ENCODE results near the gene GCNT2. TPM values are rescaled to one million over a fixed set of nuclear protein-coding genes. Genes with fewer than 3 reads are reported as not detected.

Gene GCNT2
- total RNA-seq, 1 experiment from 2014 or later, result 18.3 TPM

DNA sequence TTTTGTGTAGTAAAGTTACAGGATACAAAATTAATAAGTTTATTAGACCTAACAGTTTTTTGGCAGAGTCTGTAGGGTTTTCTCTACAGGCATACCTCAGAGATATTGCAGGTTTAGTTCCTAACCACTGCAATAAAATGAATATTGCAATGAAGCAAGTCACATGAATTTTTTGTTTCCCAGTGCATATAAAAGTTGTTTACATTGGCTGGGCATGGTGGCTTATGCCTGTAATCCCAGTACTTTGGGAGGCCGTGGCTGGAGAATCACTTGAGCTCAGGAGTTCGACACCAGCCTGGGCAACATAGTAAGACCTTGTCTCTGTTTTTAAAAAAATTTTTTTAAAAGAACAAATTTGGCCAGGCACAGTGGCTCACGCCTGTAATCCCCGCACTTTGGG lies 157.3 kb downstream of the GCNT2 start:
- H3K4me3 ChIP-seq (ENCODE audit: low read length), result no peak overlapping the region
- POLR2A ChIA-PET (ENCODE audit: unreplicated experiment), result no interaction called here
- ATAC-seq (no peak), DNase-seq (no peak)
- intact Hi-C loops (cut with micrococcal nuclease), result no loop called here
- no peaks in the 10 kb centered on the region for H3K9me3 ChIP-seq (ENCODE audit: low read length)
- no peaks in the 10 kb centered on the region for H3K79me2 ChIP-seq (ENCODE audit: low read length)
- no peaks in the 10 kb centered on the region for H3K27me3 ChIP-seq (ENCODE audit: low read length)
- no peaks in the 10 kb centered on the region for H3K4me1 ChIP-seq (ENCODE audit: insufficient read depth, low read length)
- H3K27ac ChIP-seq (ENCODE audit: low read length), result no peak overlapping the region
- no peaks in the 10 kb centered on the region for H3K9me2 ChIP-seq (replicated peaks; ENCODE audit: low read length)
- BruUV-seq (replicated peaks), result no TSS peak
- CTCF ChIA-PET, result no interaction called here
- H3F3A ChIP-seq (ENCODE audit: low read length, unreplicated experiment), result no peaks in the 10 kb centered on the region
- H3K9ac ChIP-seq (ENCODE audit: low read length), result no peak overlapping the region
- H4K20me1 ChIP-seq (ENCODE audit: low read length), result no peaks in the 10 kb centered on the region
- no peak overlapping the region for H2AFZ ChIP-seq (ENCODE audit: low read length)
- TF ChIP-seq EZH2phosphoT487 (IDR thresholded peaks at IDR 0.05; ENCODE audit: borderline replicate concordance, low read length), result no peak
- TF ChIP-seq, protein P1, sequence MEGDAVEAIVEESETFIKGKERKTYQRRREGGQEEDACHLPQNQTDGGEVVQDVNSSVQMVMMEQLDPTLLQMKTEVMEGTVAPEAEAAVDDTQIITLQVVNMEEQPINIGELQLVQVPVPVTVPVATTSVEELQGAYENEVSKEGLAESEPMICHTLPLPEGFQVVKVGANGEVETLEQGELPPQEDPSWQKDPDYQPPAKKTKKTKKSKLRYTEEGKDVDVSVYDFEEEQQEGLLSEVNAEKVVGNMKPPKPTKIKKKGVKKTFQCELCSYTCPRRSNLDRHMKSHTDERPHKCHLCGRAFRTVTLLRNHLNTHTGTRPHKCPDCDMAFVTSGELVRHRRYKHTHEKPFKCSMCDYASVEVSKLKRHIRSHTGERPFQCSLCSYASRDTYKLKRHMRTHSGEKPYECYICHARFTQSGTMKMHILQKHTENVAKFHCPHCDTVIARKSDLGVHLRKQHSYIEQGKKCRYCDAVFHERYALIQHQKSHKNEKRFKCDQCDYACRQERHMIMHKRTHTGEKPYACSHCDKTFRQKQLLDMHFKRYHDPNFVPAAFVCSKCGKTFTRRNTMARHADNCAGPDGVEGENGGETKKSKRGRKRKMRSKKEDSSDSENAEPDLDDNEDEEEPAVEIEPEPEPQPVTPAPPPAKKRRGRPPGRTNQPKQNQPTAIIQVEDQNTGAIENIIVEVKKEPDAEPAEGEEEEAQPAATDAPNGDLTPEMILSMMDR (conservative IDR thresholded peaks at IDR 0.05; ENCODE audit: low read depth, low read length), result no peak
- no peak for TF ChIP-seq EZH2 (IDR thresholded peaks at IDR 0.05; ENCODE audit: low read length, unreplicated experiment)
- H3K4me2 ChIP-seq (ENCODE audit: low read length), result no peak overlapping the region
- H3K36me3 ChIP-seq (ENCODE audit: low read depth, low read length), result no peaks in the 10 kb centered on the region

Other genes starting within 250 kb of the GCNT2 start
- gene TFAP2A, start 106.3 kb upstream of the GCNT2 start, total RNA-seq (2014; rRNA removed), result 29.4 and 35.5 TPM in 2 replicates
- 0.80 TPM in 1 of 2 replicates, not detected in the other for gene C6orf52, start 173.3 kb downstream of the GCNT2 start, total RNA-seq (2014; rRNA removed)
- gene PAK1IP1, start 173.6 kb downstream of the GCNT2 start, total RNA-seq (2014; rRNA removed), result 32.8 and 34.0 TPM in 2 replicates
- gene TMEM14C, start 201.7 kb downstream of the GCNT2 start, total RNA-seq (2014; rRNA removed), result 85.8 and 87.8 TPM in 2 replicates
- gene TMEM14B, start 226.5 kb downstream of the GCNT2 start, total RNA-seq (2014; rRNA removed), result 93.8 and 115 TPM in 2 replicates